ENCODE data around the gene PTGER3. TPM values are rescaled to one million over a fixed set of nuclear protein-coding genes. Genes with fewer than 3 reads are reported as not detected.

PTGER3 gene
- polyA plus RNA-seq, 1 donor (not counting 4 experiments of a cell fraction or from before 2014, with no cell fraction given) = 0.04 TPM

DNA sequence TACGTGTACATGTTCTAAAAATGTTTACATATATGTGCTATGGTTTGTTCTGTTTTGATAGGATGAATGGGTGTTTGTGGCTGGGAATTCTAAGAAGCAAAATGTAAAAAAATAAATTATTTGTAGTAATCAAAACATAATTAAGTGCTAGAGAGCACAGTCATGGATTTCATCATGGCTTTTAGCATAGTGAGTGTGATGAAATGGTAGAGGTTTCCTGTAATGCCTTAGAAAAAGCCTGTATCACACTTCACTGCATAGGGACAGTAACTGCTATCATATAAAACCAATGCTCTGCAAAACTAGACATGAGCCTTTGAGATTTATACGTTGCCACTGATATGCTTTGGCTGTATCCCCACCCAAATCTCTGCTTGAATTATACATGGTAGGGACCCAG, 99.8 kb downstream of the PTGER3 start:
- dilution Hi-C loops (cut with MboI; ENCODE audit: extremely low pct_ligation_motif_present, low sequenced_read_pairs) = no loop called here
- no peaks in the 10 kb centered on the region for H4K20me1 ChIP-seq (ENCODE audit: control insufficient read depth, extremely low read depth, insufficient read depth, low read length)
- no peak for FAIRE-seq
- no peaks in the 10 kb centered on the region for H3K27me3 ChIP-seq (ENCODE audit: control insufficient read depth, extremely low read depth, insufficient read depth, low read length)
- DNase-seq (ENCODE audit: low read depth, low spot score) = no peak
- no peak overlapping the region for H3K4me3 ChIP-seq (ENCODE audit: control insufficient read depth in 2 of 3, extremely low read depth in 1 of 3, insufficient read depth in 2 of 3, low read depth in 1 of 3, low read length in 3 of 3)
- no peak overlapping the region for H3K4me2 ChIP-seq (ENCODE audit: control insufficient read depth, extremely low read depth, insufficient read depth, low read depth, low read length)
- H3K27ac ChIP-seq (ENCODE audit: control insufficient read depth, insufficient read depth, low read length) = no peak overlapping the region
- no peaks in the 10 kb centered on the region for H3K79me2 ChIP-seq (ENCODE audit: control insufficient read depth, insufficient read depth, low read length)
- no peak overlapping the region for H3K9ac ChIP-seq (ENCODE audit: control insufficient read depth, extremely low read depth, insufficient read depth, low read length)
- TF ChIP-seq EZH2 (IDR thresholded peaks at IDR 0.05; ENCODE audit: low read length) = no peak
- TF ChIP-seq, protein P1, sequence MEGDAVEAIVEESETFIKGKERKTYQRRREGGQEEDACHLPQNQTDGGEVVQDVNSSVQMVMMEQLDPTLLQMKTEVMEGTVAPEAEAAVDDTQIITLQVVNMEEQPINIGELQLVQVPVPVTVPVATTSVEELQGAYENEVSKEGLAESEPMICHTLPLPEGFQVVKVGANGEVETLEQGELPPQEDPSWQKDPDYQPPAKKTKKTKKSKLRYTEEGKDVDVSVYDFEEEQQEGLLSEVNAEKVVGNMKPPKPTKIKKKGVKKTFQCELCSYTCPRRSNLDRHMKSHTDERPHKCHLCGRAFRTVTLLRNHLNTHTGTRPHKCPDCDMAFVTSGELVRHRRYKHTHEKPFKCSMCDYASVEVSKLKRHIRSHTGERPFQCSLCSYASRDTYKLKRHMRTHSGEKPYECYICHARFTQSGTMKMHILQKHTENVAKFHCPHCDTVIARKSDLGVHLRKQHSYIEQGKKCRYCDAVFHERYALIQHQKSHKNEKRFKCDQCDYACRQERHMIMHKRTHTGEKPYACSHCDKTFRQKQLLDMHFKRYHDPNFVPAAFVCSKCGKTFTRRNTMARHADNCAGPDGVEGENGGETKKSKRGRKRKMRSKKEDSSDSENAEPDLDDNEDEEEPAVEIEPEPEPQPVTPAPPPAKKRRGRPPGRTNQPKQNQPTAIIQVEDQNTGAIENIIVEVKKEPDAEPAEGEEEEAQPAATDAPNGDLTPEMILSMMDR (optimal IDR thresholded peaks at IDR 0.05 in 1 of 3, IDR thresholded peaks at IDR 0.05 in 1 of 3, conservative IDR thresholded peaks at IDR 0.05 in 1 of 3; ENCODE audit: extremely low read depth in 1 of 3, insufficient read depth in 2 of 3, low read length in 3 of 3) = no peak
- no peaks in the 10 kb centered on the region for H3K9me3 ChIP-seq (ENCODE audit: control insufficient read depth, low read depth, low read length)
- no peaks in the 10 kb centered on the region for H3K36me3 ChIP-seq (ENCODE audit: control insufficient read depth in 2 of 2, extremely low read depth in 1 of 2, insufficient read depth in 2 of 2, low read length in 2 of 2)
- H2AFZ ChIP-seq (ENCODE audit: control insufficient read depth, low read length) = no peak overlapping the region
- H3K4me1 ChIP-seq (ENCODE audit: control insufficient read depth, extremely low read depth, insufficient read depth, low read length) = no peaks in the 10 kb centered on the region
- no peaks in the 10 kb centered on the region for H3K9me1 ChIP-seq (ENCODE audit: control insufficient read depth, extremely low read depth, insufficient read depth, low read length)

DNA sequence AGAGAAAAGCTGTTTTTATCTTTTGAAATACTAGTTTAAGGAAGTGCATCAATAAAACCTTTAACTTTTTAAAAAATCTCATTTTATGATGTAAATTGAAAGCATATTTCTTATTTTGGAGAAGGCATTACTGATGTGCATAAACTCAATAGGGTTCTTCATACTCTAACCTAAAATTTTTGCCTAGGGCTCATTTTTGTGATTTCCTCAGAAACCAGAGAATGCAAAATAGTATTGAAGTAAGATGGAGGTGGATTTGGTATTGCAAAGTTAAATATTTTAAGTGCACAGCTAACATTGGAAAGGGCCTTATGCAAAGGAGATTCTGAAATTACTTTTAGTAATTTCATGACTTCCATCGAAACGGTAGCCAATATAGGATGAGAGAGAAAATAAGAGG, 101.9 kb downstream of the PTGER3 start:
- no peaks in the 10 kb centered on the region for H3K27me3 ChIP-seq (ENCODE audit: control insufficient read depth, extremely low read depth, insufficient read depth, low read length)
- TF ChIP-seq, protein P1 (optimal IDR thresholded peaks at IDR 0.05 in 1 of 3, IDR thresholded peaks at IDR 0.05 in 1 of 3, conservative IDR thresholded peaks at IDR 0.05 in 1 of 3; ENCODE audit: extremely low read depth in 1 of 3, insufficient read depth in 2 of 3, low read length in 3 of 3) = no peak
- no peak for TF ChIP-seq EZH2 (IDR thresholded peaks at IDR 0.05; ENCODE audit: low read length)
- H3K4me2 ChIP-seq (ENCODE audit: control insufficient read depth, extremely low read depth, insufficient read depth, low read depth, low read length) = no peak overlapping the region
- FAIRE-seq = no peak
- H3K4me1 ChIP-seq (ENCODE audit: control insufficient read depth, extremely low read depth, insufficient read depth, low read length) = no peaks in the 10 kb centered on the region
- no peaks in the 10 kb centered on the region for H3K9me3 ChIP-seq (ENCODE audit: control insufficient read depth, low read depth, low read length)
- no peaks in the 10 kb centered on the region for H3K36me3 ChIP-seq (ENCODE audit: control insufficient read depth in 2 of 2, extremely low read depth in 1 of 2, insufficient read depth in 2 of 2, low read length in 2 of 2)
- H3K27ac ChIP-seq (ENCODE audit: control insufficient read depth, insufficient read depth, low read length) = no peak overlapping the region
- no peaks in the 10 kb centered on the region for H4K20me1 ChIP-seq (ENCODE audit: control insufficient read depth, extremely low read depth, insufficient read depth, low read length)
- H3K9ac ChIP-seq (ENCODE audit: control insufficient read depth, extremely low read depth, insufficient read depth, low read length) = no peak overlapping the region
- dilution Hi-C loops (cut with MboI; ENCODE audit: extremely low pct_ligation_motif_present, low sequenced_read_pairs) = no loop called here
- H3K9me1 ChIP-seq (ENCODE audit: control insufficient read depth, extremely low read depth, insufficient read depth, low read length) = no peaks in the 10 kb centered on the region
- H2AFZ ChIP-seq (ENCODE audit: control insufficient read depth, low read length) = no peak overlapping the region
- no peaks in the 10 kb centered on the region for H3K79me2 ChIP-seq (ENCODE audit: control insufficient read depth, insufficient read depth, low read length)
- no peak for DNase-seq (ENCODE audit: low read depth, low spot score)
- H3K4me3 ChIP-seq (ENCODE audit: control insufficient read depth in 2 of 3, extremely low read depth in 1 of 3, insufficient read depth in 2 of 3, low read depth in 1 of 3, low read length in 3 of 3) = no peak overlapping the region
